Measurements from ENCODE around the gene TYRO3.

DNA sequence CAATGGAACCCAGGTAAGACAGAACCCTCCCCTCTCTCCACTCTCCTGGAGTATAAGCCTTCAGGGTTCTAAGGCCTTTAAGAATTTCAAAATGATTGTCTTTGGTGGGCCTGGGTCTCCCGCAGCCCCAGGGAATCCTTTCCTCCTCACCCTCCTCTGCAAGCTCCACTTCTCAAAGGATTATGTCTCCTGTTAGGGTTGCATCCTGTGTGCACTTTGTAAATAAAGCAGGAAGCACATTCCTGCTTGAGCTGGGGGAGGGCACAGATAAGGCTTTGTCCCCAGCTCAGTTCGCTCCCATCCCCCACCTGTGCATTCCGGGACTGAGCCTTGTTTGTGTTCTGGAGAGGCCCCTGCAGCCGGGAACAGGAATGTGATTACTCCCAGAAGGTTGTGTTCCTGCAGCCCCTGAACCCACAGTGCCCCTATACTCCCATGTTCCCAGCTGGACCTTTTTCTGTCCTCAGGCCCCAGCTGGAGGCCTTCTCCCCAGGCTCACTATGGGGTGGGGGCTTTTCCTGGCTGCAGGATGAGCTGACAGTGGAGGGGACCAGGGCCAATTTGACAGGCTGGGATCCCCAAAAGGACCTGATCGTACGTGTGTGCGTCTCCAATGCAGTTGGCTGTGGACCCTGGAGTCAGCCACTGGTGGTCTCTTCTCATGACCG is 9.5 kb downstream of the TYRO3 start:
- no peak for TF ChIP-seq CTCF (IDR thresholded peaks at IDR 0.05)
- no peak for TF ChIP-seq POLR2A (IDR thresholded peaks at IDR 0.05)
